HEK293T (cell line): ENCODE results near the gene RNF13.
"Not testable (repeated sequence)": the region's sequence is repeated elsewhere in the genome, so short reads cannot be mapped to it uniquely, and the experiment has no call there.

Source experiments
- CTCF ChIA-PET: fragments of 350-600 bp; formaldehyde crosslinking; extraction: SDS; loops from one replicate; lab custom pipeline; 2021; ENCODE audit warnings: antibody characterized with exemption, inconsistent platforms; lab: Yijun Ruan, JAX
- POLR2A ChIA-PET: fragments of 350-600 bp; formaldehyde crosslinking; extraction: SDS; loops from one replicate; lab custom pipeline; 2020; ENCODE audit warnings: antibody characterized with exemption, inconsistent platforms; lab: Yijun Ruan, JAX
- DNase-seq: peaks from one replicate; pipeline ENCODE4 v3.0.0; 2012; ENCODE audit warnings: mixed read lengths; ENCODE audit errors: extremely low spot score
- ARNT ChIP-seq: fragments of 450-650 bp; IDR thresholded peaks from 2 replicates; pipeline ENCODE4 v1.6.1; 2017; ENCODE audit warnings: mild to moderate bottlenecking
- BHLHE40 ChIP-seq: fragments of 450-650 bp; IDR thresholded peaks from 2 replicates; pipeline ENCODE4 v1.6.1; 2016; ENCODE audit warnings: mild to moderate bottlenecking, moderate library complexity, borderline replicate concordance
- CTBP1 ChIP-seq: fragments of 450-650 bp; IDR thresholded peaks from 2 replicates; pipeline ENCODE4 v1.6.1; 2016; ENCODE audit warnings: borderline replicate concordance
- ELF4 ChIP-seq: fragments of 450-650 bp; IDR thresholded peaks from 2 replicates; pipeline ENCODE4 v1.6.1; 2017; ENCODE audit warnings: antibody characterized with exemption
- FOXA1 ChIP-seq: fragments of 450-650 bp; IDR thresholded peaks from 2 replicates; pipeline ENCODE4 v1.6.1; 2016; ENCODE audit warnings: mild to moderate bottlenecking
- FOXK2 ChIP-seq: fragments of 450-650 bp; IDR thresholded peaks from 2 replicates; pipeline ENCODE4 v1.6.1; 2016; ENCODE audit warnings: mild to moderate bottlenecking
- FOXM1 ChIP-seq: fragments of 450-650 bp; IDR thresholded peaks from 2 replicates; pipeline ENCODE4 v1.6.1; 2017; ENCODE audit warnings: mild to moderate bottlenecking, borderline replicate concordance
- HDGF ChIP-seq: fragments of 450-650 bp; IDR thresholded peaks from 2 replicates; pipeline ENCODE4 v1.6.1; 2017; ENCODE audit warnings: antibody characterized with exemption, borderline replicate concordance
- L3MBTL2 ChIP-seq: fragments of 450-650 bp; conservative IDR thresholded peaks from 2 replicates; pipeline ENCODE4 v1.6.1; 2016; ENCODE audit warnings: mild to moderate bottlenecking
- LEF1 ChIP-seq: fragments of 450-650 bp; IDR thresholded peaks from 2 replicates; pipeline ENCODE4 v1.6.1; 2017; ENCODE audit warnings: mild to moderate bottlenecking, borderline replicate concordance
- NFRKB ChIP-seq: fragments of 450-650 bp; IDR thresholded peaks from 2 replicates; pipeline ENCODE4 v1.6.1; 2016; ENCODE audit warnings: mild to moderate bottlenecking, moderate library complexity
- SP1 ChIP-seq: fragments of 450-650 bp; IDR thresholded peaks from 2 replicates; pipeline ENCODE4 v1.6.1; 2017
- SUZ12 ChIP-seq: fragments of 450-650 bp; IDR thresholded peaks from 2 replicates; pipeline ENCODE4 v1.6.1; 2016; ENCODE audit warnings: mild to moderate bottlenecking
- TARDBP ChIP-seq: fragments of 450-650 bp; IDR thresholded peaks from 2 replicates; pipeline ENCODE4 v1.6.1; 2016
- ZNF384 ChIP-seq: fragments of 450-650 bp; IDR thresholded peaks from 2 replicates; pipeline ENCODE4 v1.6.1; 2016
- TF ChIP-seq, protein P1 (sequence below): fragments of 450-650 bp; IDR thresholded peaks from 2 replicates; pipeline ENCODE4 v1.6.1; 2016

Gene RNF13

GRCh38 chr3:149820183-149820582 lies 7.2 kb downstream of the RNF13 start:
- no peak for TF ChIP-seq FOXA1
- no peak for TF ChIP-seq SUZ12
- TF ChIP-seq FOXK2 = no peak
- TF ChIP-seq BHLHE40 = no peak
- TF ChIP-seq LEF1 = no peak
- ChIA-PET CTCF (interaction anchor here (1.7 kb wide), 1 partner anchor 12 kb away, joined by 12 read pairs; no protein-coding TSS in a partner anchor), POLR2A (no interaction called here)
- DNase-seq = no peak

DNA sequence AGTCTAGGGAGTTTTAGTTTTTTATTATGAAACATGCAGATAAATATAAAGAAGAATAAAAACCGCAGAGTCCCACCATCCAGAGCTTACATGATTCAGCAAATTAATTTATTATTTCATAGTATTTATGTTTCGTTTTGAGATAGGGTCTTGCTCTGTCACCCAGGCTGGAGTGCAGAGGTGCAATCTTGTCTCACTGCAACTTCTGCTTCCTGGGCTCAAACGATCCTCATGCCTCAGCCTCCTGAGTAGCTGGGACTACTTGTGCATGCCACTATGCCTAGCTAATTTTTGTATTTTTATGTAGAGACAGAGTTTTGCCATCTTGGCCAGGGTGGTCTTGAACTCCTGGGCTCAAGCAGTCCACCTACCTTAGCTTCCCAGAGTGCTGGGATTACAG lies 13.6 kb downstream of the RNF13 start:
- ChIA-PET CTCF (no interaction called here), POLR2A (no interaction called here)
- no peak for DNase-seq
- TF ChIP-seq, protein P1, sequence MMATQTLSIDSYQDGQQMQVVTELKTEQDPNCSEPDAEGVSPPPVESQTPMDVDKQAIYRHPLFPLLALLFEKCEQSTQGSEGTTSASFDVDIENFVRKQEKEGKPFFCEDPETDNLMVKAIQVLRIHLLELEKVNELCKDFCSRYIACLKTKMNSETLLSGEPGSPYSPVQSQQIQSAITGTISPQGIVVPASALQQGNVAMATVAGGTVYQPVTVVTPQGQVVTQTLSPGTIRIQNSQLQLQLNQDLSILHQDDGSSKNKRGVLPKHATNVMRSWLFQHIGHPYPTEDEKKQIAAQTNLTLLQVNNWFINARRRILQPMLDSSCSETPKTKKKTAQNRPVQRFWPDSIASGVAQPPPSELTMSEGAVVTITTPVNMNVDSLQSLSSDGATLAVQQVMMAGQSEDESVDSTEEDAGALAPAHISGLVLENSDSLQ = no peak
- TF ChIP-seq TARDBP = no peak
- no peak for TF ChIP-seq FOXK2
- no peak for TF ChIP-seq SP1
- no peak for TF ChIP-seq FOXM1
- TF ChIP-seq HDGF = no peak
- TF ChIP-seq BHLHE40 = no peak

- ChIA-PET POLR2A (no interaction called here), CTCF (no interaction called here)
- no peak for TF ChIP-seq SUZ12
- no peak for TF ChIP-seq CTBP1
- TF ChIP-seq LEF1 = no peak
- TF ChIP-seq ELF4 = no peak
- TF ChIP-seq ZNF384 = no peak
- no peak for TF ChIP-seq BHLHE40
- TF ChIP-seq L3MBTL2 = no peak
- TF ChIP-seq FOXM1 = no peak
- no peak for TF ChIP-seq NFRKB
- no peak for TF ChIP-seq TARDBP
- no peak for TF ChIP-seq FOXK2
- no peak for DNase-seq
Measured at GRCh38 chr3:149828390-149828789, 15.4 kb downstream of the RNF13 start.

- POLR2A ChIA-PET, CTCF ChIA-PET: not testable (repeated sequence)
Measured at GRCh38 chr3:149829631-149830030, 16.6 kb downstream of the RNF13 start.

DNA sequence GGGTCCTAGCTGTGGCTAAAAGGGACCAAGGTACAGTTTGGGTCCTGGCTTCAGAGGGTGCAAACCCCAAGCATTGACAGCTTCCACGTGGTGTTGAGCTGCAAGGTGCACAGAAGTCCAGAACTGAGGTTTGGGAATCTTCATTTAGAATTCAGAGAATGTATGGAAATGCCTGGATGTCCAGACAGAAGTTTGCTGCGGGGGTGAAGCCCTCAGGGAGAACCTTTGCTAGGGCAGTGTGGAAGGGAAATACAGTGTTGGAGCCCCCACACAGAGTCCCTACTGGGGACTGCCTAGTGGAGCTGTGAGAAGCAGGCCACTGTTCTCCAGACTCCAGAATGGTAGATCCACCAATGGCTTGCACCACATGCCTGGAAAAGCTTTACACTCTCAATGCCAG lies 17.9 kb downstream of the RNF13 start:
- ChIA-PET CTCF (no interaction called here), POLR2A (no interaction called here)
- no peak for DNase-seq
- no peak for TF ChIP-seq HDGF
- no peak for TF ChIP-seq FOXA1
- TF ChIP-seq NFRKB = no peak
- no peak for TF ChIP-seq SP1
- no peak for TF ChIP-seq ZNF384
- TF ChIP-seq L3MBTL2 = no peak
- no peak for TF ChIP-seq FOXK2
- TF ChIP-seq ELF4 = no peak
- no peak for TF ChIP-seq TARDBP
- no peak for TF ChIP-seq BHLHE40
- no peak for TF ChIP-seq SUZ12
- no peak for TF ChIP-seq LEF1
- no peak for TF ChIP-seq CTBP1
- TF ChIP-seq FOXM1 = no peak
- TF ChIP-seq ARNT = no peak
- TF ChIP-seq, protein P1 = no peak

More at GRCh38 chr3:149829631-149830030, 16.6 kb downstream of the RNF13 start:
- DNase-seq = not testable (repeated sequence)

GRCh38 chr3:149831321-149831720 lies 18.3 kb downstream of the RNF13 start:
- no peak for DNase-seq
- ChIA-PET CTCF (no interaction called here), POLR2A (no interaction called here)
- no peak for TF ChIP-seq NFRKB
- no peak for TF ChIP-seq SUZ12
- TF ChIP-seq HDGF = no peak
- TF ChIP-seq ARNT = no peak
- TF ChIP-seq ZNF384 = no peak
- TF ChIP-seq, protein P1 = no peak
- TF ChIP-seq L3MBTL2 = no peak
- no peak for TF ChIP-seq CTBP1
- no peak for TF ChIP-seq ELF4
- no peak for TF ChIP-seq FOXM1
- no peak for TF ChIP-seq FOXA1
- TF ChIP-seq SP1 = no peak
- TF ChIP-seq BHLHE40 = no peak
- TF ChIP-seq FOXK2 = no peak
- no peak for TF ChIP-seq TARDBP
- TF ChIP-seq LEF1 = no peak

GRCh38 chr3:149832086-149832485 lies 19.1 kb downstream of the RNF13 start:
- TF ChIP-seq SUZ12 (no peak), HDGF (no peak), FOXM1 (no peak), FOXK2 (no peak), ELF4 (no peak), CTBP1 (no peak), BHLHE40 (no peak), TARDBP (no peak), LEF1 (no peak), SP1 (no peak), L3MBTL2 (no peak), FOXA1 (no peak), ARNT (no peak)
- TF ChIP-seq, protein P1 = no peak
- ChIA-PET POLR2A (no interaction called here), CTCF (no interaction called here)
- DNase-seq = no peak
